HG02798 (cell line): ENCODE data around the gene MATK.
"Not testable (repeated sequence)": the region's sequence is repeated elsewhere in the genome, so short reads cannot be mapped to it uniquely, and the experiment has no call there.

Source experiments
- ATAC-seq: cut with Tn5 transposase; IDR thresholded peaks from one replicate; pipeline ENCODE4 v1.9.1; 2021; ENCODE audit warnings: mild to moderate bottlenecking; ENCODE audit not compliant: unreplicated experiment, poor library complexity

MATK gene

DNA sequence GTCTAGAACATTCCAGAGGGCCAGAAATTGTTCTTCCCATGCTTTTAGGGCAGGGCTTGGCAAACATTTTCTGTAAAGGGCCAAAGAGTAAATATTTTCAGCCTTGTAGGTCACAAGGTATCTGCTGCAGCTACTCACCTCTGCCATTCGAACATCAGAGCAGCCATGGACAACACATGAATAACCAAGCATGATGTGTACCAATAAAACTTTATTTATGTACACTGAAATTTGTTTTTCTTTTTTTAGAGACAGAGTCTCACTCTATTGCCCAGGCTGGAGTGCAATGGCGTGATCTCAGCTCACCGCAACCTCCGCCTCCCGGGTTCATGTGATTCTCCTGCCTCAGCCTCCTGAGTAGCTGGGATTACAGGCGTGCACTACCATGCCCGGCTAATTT, 28.5 kb downstream of the MATK start:
- ATAC-seq, result not testable (repeated sequence)

DNA sequence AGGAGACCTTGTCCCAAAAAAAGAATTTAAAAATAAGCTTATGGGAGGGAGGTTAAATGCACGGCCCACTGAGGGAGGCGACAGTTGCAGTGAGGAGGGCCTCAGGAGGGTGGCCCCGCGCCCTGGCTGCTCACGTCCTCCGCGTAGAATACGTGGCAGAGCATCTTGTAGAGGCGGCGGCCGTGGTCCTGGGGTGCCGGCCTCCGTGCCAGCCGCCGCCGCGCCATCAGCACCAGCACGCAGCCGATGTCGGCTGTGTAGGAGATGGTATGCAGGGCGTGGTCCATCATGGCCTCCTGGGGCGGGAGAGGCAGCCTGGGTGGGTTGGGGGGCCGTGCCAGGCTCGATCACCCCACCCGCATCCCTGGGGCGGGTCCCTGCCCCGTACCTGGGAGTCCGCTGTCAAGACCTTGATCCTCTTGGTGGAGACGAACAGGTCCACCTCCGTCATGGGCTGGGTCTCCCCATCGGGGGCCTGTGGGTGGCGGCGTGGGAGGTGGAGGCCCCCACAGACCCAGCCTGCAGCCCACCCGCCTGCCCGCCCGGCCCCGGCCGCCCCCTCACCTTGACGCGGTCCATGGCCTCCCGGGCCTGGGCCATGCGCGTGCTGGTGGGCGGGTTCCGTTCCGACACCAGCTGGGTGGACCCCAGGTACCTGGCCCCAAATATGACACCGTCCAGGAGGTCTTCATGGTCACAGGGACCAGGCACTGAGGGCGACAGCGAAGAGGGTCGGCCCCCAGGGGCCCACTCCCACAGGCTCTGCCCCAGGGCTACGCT, 32.4 kb downstream of the MATK start:
- ATAC-seq, result no peak

DNA sequence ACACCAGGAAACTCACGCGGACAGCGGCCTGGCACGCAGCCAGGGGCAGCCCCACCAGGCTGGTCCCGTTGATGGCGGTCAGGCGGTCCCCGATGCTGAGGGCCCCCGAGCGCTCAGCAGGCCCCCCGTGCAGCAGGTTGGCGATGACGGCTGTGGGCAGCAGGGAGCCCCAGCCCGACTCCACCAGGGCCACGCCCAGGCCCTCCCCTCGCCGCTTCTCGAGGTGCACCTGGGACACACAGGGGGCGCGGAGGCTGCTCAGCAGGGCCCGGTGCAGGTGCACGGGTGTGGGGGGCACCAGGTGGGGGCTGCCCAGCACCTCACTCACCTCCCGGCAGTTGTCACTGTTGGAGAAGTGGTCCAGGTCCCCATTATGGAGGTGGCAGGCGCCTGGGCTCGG, 33.7 kb downstream of the MATK start:
- no peak for ATAC-seq

DNA sequence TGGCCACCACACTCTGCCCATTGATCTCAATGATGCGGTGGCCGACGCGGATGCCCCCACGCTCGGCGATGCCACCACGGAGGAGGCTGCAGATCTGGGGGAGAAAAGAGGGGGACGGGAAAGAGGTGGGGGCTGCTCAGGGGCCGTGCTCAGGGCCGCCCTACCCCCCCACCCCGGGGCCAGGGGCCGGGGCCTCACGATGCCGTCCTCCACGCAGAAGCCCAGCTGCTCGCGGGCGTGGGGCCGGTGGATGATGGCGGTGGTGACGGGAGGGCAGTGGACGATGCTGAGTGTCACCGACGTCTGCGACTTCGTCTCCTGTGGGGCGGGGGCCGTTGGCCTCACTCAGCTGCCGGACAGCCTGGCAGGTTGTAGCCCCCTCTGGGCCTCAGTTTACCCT, 34.9 kb downstream of the MATK start:
- no peak for ATAC-seq

DNA sequence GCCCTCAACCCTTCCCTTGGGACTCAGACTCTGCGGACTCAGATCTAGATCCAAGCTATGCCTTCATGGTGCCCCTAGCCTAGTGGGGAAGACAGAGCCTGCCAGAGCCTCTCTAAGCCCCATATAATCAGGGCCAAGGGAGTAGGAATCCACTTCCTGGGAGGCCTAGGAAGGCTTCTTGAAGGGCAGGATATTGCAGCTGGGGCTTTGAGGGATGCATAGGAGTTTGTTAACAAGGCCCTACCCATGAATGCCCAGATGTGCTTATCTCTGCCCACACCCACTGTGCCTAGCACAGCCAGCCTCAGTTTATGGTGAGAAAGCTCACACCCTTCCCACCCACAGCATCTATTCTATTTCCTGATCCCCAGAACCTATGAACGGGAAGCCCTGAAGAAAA, 36.0 kb downstream of the MATK start:
- no peak for ATAC-seq

DNA sequence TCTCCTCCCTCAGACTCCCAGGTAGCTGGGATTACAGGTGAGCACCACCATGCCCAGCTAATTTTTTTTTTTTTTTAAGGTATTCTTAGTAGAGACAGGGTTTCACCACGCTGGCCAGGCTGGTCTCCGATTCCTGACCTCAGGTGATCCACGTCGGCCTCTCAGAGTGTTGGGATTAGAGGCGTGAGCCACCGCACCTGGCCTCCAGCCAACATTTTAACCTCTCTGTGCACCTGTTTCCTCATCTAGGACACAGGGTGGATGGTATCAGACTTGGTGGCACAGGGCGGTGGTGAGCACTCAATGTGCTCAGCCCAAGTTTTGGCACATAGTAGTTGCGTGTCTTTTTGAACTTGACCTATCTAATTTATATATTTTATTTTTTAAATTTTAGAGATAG, 37.2 kb downstream of the MATK start:
- ATAC-seq, result no peak

DNA sequence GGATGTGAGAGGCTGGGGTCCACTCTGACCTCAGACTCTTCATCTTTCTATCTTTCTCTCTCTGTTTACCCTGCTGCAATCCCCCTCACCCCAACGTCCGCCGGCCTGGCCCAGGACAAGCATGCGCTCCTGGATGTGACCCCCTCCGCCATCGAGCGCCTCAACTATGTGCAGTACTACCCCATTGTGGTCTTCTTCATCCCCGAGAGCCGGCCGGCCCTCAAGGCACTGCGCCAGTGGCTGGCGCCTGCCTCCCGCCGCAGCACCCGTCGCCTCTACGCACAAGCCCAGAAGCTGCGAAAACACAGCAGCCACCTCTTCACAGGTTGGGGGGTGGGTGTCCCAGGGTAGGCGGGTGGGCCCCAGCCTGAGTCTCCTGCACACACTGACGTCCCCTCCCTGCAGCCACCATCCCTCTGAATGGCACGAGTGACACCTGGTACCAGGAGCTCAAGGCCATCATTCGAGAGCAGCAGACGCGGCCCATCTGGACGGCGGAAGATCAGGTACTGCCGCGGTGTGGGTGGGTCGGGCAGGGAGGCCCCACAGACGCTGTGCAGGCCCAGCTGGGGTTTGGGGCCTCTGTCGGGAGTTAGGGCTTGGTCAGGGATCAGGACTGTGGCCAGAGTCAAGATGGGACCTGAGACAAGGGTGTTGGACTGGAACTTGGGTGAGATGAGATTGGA, 39.7 kb downstream of the MATK start:
- no peak for ATAC-seq

DNA sequence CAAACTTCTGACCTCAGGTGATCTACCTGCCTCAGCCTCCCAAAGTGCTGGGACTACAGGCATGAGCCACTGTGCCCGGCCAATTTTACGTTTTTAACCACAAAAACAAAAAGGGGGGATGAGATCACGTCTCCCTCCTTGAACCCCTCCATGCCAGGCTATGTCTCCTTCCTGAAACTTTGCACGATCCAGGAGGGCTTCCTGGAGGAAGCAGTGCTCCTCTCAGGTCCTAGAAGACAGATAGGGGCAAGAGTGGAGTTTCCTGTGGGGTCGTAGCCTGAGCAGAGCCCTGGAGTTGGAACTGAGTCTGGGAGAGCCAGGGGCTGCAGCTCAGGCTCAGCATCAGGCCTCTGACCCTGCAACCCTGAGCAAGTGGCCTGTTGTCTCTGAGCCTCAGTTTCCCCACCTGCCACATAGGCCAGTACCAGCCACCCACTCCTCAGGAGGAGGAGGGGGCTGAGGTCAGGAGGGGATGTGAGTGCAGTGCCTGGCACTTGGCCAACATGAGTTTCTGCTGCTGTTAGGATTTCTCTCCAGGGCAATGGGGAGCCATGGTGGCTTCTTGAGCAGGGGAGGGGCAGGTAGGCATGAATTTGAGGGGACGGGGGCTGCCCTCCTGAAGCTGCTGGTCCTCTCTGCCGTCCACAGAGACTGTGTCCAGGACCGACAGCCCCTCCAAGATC, 40.7 kb downstream of the MATK start:
- ATAC-seq, result no peak

DNA sequence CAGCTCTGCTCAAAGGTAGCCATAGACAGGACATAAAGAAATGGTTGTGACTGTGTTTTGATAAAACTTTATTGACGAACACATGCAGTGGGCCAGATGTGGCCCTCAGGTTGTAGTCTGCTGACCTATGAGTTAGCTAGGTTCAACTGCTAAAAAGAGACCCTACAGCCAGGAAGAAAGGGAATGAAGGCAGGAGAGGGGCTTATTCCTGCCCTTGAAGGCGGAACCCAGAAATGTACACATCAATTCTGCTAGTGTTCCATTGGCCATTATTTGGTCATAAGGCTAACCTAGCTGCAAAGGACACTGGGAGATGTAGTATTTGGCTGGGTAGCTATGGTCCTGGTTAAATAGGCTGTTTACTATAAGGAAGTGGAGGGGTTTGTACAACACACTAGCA, 42.7 kb downstream of the MATK start:
- ATAC-seq, result no peak

DNA sequence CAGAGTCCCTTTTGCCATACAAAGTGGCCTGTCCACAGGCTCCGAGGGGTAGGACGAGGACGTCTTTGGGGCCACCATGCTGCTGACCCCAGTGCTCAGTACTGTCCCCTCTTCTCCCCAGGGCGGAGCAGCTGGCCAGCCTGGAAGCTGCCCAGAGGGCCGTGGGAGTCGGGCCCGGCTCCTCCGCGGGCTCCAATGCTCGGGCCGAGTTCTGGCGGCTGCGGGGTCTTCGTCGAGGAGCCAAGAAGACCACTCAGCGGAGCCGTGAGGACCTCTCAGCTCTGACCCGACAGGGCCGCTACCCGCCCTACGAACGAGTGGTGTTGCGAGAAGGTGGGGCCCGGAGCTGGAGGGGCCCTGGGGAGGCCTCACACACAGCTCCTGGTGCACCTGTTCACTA, 45.8 kb downstream of the MATK start:
- ATAC-seq, result no peak

DNA sequence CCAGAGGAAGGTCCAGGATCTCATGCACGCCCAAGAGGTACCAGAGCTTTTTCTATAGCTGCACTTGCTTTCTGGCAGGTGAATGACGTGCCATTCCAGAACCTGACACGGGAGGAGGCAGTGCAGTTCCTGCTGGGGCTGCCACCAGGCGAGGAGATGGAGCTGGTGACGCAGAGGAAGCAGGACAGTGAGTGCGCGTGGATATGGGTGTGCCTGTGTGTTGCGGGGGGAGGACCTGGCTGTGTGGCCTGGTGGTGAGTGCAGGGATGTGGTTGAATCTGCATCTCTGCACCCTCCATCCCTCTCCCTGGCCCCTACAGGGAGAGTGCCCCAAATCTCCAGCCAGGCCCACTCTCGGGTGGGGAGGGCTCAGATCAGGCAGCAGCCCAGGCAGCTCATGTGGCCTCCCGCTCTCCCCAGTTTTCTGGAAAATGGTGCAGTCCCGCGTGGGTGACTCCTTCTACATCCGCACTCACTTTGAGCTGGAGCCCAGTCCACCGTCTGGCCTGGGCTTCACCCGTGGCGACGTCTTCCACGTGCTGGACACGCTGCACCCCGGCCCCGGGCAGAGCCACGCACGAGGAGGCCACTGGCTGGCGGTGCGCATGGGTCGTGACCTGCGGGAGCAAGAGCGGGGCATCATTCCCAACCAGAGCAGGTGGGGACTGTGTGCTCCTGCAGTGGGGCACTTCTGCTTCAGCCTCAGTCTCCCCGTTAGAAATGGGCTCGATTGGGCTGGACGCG, 47.5 kb downstream of the MATK start:
- no peak for ATAC-seq

DNA sequence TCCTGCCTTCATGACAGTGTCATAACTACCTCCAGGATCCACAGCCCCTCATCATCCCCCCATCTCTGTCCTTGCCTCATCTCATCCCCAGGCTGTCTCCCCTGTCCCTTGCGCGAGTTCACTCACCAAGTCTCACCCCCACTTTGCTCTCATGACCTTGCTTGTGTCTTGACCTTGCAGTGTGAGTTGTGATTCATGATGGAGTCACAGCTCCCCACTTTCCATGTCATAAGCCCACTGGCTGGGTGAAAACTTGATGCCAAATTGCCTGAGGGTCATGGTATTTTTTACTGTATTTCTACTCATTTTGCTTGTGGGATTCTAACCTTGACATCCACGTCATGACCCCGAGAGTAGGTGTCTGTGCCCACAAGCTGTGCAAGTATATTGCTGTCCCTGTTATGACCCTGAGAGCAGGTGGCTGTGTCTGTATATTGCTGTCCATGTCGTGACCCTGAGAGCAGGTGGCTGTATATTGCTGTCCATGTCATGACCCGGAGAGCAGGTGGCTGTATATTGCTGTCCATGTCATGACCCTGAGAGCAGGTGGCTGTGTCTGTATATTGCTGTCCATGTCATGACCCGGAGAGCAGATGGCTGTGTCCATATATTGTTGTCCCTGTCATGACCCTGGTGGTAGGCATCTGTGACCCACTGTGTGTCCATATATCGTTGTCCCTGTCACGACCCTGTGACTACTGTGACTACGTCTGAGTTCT, 48.5 kb downstream of the MATK start:
- no peak for ATAC-seq

DNA sequence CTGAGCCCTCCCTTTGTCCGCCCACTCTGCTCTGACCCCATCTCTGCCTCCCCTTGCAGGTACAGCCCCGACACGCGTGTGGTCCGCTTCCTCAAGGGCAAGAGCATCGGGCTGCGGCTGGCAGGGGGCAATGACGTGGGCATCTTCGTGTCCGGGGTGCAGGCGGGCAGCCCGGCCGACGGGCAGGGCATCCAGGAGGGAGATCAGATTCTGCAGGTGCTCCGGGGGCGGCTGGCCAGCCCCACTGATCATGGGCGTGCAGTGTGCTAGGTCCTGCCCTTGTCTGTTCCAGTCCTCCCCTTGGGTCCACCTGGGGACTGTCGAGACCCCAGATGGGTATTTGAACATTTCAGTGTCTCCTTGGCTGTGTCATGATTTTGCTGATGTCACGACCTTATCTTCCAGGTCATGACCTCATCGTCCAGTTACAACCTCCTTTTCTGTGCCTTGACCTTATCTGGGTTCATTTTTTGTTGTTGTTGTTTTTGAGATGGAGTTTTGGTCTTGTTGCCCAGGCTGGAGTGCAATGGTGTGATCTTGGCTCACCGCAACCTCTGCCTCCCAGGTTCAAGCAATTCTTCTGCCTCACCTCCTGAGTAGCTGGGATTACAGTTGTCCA, 50.0 kb downstream of the MATK start:
- ATAC-seq, result no peak

DNA sequence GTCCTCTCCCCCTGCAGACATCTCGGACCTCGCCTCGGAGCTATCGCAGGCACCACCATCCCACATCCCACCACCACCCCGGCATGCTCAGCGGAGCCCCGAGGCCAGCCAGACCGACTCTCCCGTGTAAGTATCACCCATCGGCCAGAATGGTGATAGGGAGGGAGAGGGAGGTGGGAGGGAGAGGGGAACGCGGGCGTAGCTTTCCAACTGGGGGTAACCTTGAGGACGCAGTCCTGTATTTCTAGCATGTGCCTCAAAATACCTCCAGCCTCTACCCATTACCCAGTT, 51.9 kb downstream of the MATK start:
- ATAC-seq, result no peak

DNA sequence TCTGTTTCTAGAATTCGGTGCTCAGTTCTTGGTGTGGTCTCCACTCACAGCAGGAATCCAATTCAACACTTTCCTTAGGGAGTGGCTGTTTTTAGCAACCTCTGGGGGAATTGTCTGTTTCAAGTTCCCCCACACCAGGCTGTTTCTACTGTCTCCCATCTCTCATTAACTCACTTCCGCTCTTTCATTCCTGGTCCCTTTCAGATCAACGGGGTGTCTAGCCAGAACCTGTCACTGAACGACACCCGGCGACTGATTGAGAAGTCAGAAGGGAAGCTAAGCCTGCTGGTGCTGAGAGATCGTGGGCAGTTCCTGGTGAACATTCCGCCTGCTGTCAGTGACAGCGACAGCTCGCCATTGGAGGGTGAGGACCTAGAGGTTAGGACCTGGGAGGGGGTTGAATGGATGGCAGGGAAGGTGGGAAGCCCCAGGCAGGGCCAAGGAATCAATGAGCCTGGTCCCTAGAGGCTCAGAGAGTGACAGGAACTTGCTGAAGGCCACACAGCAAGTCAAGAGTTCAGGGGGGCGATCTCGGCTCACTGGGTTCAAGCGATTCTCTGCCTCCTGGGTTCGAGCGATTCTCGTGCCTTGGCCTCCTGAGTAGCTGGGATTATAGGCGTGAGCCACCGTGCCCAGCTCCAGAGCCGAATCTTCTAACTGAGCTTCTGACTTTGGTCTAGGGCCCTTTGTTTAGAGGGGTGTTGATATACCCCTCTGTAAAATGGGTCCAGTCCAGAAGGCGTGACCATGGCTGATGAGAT, 52.5 kb downstream of the MATK start:
- ATAC-seq, result no peak

DNA sequence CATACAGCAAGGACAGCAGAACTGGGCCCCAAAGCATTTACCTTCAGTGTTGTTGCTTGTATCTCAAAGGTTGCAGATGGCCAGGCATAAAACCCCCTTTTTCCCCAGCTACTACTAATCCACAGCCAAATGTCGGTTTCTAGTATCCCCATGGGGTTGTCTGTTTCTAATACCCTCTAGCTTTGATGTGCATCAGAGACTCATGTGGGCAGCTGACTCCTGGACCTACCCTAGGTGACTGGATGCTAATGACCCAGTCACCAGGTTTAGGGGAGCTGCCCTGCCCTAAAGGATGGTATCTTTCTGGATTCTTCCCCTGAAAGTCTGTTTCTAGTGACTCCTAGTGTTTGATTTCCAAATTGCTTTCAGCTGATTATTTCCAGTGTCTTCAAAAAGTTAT, 54.1 kb downstream of the MATK start:
- no peak for ATAC-seq

DNA sequence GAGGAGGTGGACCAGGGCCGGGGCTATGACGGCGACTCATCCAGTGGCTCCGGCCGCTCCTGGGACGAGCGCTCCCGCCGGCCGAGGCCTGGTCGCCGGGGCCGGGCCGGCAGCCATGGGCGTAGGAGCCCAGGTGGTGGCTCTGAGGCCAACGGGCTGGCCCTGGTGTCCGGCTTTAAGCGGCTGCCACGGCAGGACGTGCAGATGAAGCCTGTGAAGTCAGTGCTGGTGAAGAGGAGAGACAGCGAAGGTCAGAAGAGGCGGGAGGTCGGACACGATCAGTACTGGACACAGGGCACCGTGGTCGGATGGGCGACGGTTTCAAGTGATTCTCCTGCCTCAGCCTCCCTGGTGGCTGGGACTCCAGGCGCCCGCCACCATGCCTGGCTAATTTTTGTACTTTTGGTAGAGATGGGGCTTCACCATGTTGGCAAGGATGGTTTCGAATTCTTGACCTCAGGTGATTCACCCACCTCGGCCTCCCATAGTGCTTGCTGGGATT, 55.7 kb downstream of the MATK start:
- no peak for ATAC-seq
